H1 (cell line): Measurements from ENCODE around the gene ELMO3. TPM values are rescaled to one million over a fixed set of nuclear protein-coding genes. Genes with fewer than 3 reads are reported as not detected.

Experiments
- CTCF ChIA-PET: fragments of 300-600 bp; sonication (Branson Sonifier 250); formaldehyde crosslinking; loops from one replicate; lab custom pipeline; 2021; ENCODE audit not compliant: partially characterized antibody; lab: Charles Lee
- POLR2A ChIA-PET: fragments of 300-600 bp; sonication (Branson Sonifier 250); formaldehyde crosslinking; loops from one replicate; lab custom pipeline; 2021; ENCODE audit warnings: inconsistent platforms; ENCODE audit not compliant: partially characterized antibody; lab: Charles Lee
- DNase-seq, 2 experiments: peaks; one replicate each; pipeline versions ENCODE4 v3.0.0 to v3.0.0-alpha.2; 2010 to 2022; ENCODE audit warnings: low spot score in 2 of 2, low read depth in 1 of 2, mixed read lengths in 1 of 2
- FAIRE-seq: peaks from 2 replicates; lab custom pipeline; 2011; peaks lifted over from hg19 to GRCh38; lab: Jason Lieb, UNC
- H2AFZ ChIP-seq: 2 replicates; pipeline ENCODE4 v1.8.1; 2012; ENCODE audit warnings: low read length, inconsistent platforms
- H2AK5ac ChIP-seq: 2 replicates; pipeline ENCODE4 v1.6.1; 2013; ENCODE audit warnings: low read depth, low read length
- H2BK120ac ChIP-seq: replicated peaks from 2 replicates; pipeline ENCODE3; 2013; ENCODE audit warnings: low read depth, low read length, inconsistent platforms
- H2BK12ac ChIP-seq: 2 replicates; pipeline ENCODE4 v1.6.1; 2013; ENCODE audit warnings: low read depth, low read length
- H2BK15ac ChIP-seq: 2 replicates; pipeline ENCODE4 v1.6.1; 2013; ENCODE audit warnings: low read length
- H2BK20ac ChIP-seq: 2 replicates; pipeline ENCODE4 v1.6.1; 2013; ENCODE audit warnings: low read length
- H2BK5ac ChIP-seq: 2 replicates; pipeline ENCODE4 v1.6.1; 2013; ENCODE audit warnings: low read depth, low read length
- H3K14ac ChIP-seq: 2 replicates; pipeline ENCODE4 v1.6.1; 2013; ENCODE audit warnings: inconsistent platforms; ENCODE audit not compliant: insufficient read length
- H3K18ac ChIP-seq: 2 replicates; pipeline ENCODE4 v1.6.1; 2013; ENCODE audit warnings: low read length; ENCODE audit errors: extremely low read depth
- H3K23ac ChIP-seq: 2 replicates; pipeline ENCODE4 v1.6.1; 2013; ENCODE audit warnings: inconsistent platforms; ENCODE audit not compliant: insufficient read length
- H3K23me2 ChIP-seq: 2 replicates; pipeline ENCODE4 v1.6.1; 2013; ENCODE audit warnings: low read depth, low read length
- H3K27ac ChIP-seq: 2 replicates; pipeline ENCODE4 v1.6.1; 2011; ENCODE audit warnings: low read depth, low read length, inconsistent platforms
- H3K27me3 ChIP-seq, 4 experiments: replicated peaks in 1 of 4; 1 replicate in 1 of 4; 2 replicates in 3 of 4; pipeline versions ENCODE4 v1.6.1 to v1.8.1; 2011 to 2013; ENCODE audit warnings: low read length in 3 of 4, mild to moderate bottlenecking in 3 of 4, inconsistent platforms in 2 of 4, mixed read lengths in 2 of 4, moderate library complexity in 1 of 4; ENCODE audit not compliant: control insufficient read depth in 3 of 4, insufficient read depth in 3 of 4; ENCODE audit errors: extremely low read depth in 1 of 4
- H3K36me3 ChIP-seq, 4 experiments: 2 replicates each; pipeline versions ENCODE4 v1.6.1 to v1.8.1; 2011 to 2013; ENCODE audit warnings: mild to moderate bottlenecking in 4 of 4, low read length in 3 of 4, moderate library complexity in 2 of 4, control low read depth in 1 of 4, inconsistent platforms in 1 of 4; ENCODE audit not compliant: insufficient read depth in 4 of 4, control insufficient read depth in 2 of 4
- H3K4ac ChIP-seq: replicated peaks from 2 replicates; pipeline ENCODE3; 2013; ENCODE audit warnings: low read length, low read depth, mixed read lengths, inconsistent platforms; ENCODE audit not compliant: insufficient read length
- H3K4me1 ChIP-seq, 4 experiments: replicated peaks in 1 of 4; 1 replicate in 1 of 4; 2 replicates in 3 of 4; pipeline versions ENCODE4 v1.6.1 to v1.8.1; 2011 to 2013; ENCODE audit warnings: low read length in 3 of 4, inconsistent platforms in 2 of 4, mixed read lengths in 1 of 4; ENCODE audit not compliant: insufficient read depth in 4 of 4, control insufficient read depth in 3 of 4
- H3K4me2 ChIP-seq, 2 experiments: 2 replicates each; pipeline versions ENCODE4 v1.6.1 to v1.8.1; 2011 to 2013; ENCODE audit warnings: low read depth in 2 of 2, low read length in 2 of 2, control low read depth in 1 of 2, inconsistent platforms in 1 of 2, mild to moderate bottlenecking in 1 of 2; ENCODE audit not compliant: insufficient read depth in 1 of 2
- H3K4me3 ChIP-seq, 4 experiments: fragments of 200-600, 300-600 bp in 1 of 4; sonication (generic), shearing (Covaris generic), sonication (Bioruptor Twin) in 1 of 4; 2 replicates each; pipeline versions ENCODE4 v1.5.1 to v1.8.1; 2011 to 2016; ENCODE audit warnings: low read length in 4 of 4, low read depth in 3 of 4, control low read depth in 2 of 4, inconsistent platforms in 2 of 4, mild to moderate bottlenecking in 2 of 4, mixed read lengths in 1 of 4, moderate library complexity in 1 of 4; ENCODE audit not compliant: insufficient read depth in 2 of 4; ENCODE audit errors: extremely low read depth in 1 of 4
- H3K56ac ChIP-seq: replicated peaks from 2 replicates; pipeline ENCODE3; 2013; ENCODE audit warnings: low read depth, mild to moderate bottlenecking, mixed read lengths, low read length, inconsistent platforms; ENCODE audit not compliant: insufficient read length
- H3K79me1 ChIP-seq: 2 replicates; pipeline ENCODE4 v1.6.1; 2013; ENCODE audit warnings: low read depth, low read length, control low read depth
- H3K79me2 ChIP-seq, 2 experiments: 2 replicates each; pipeline versions ENCODE4 v1.6.1 to v1.8.1; 2012 to 2013; ENCODE audit warnings: low read length in 2 of 2, mild to moderate bottlenecking in 2 of 2, inconsistent platforms in 1 of 2; ENCODE audit not compliant: insufficient read depth in 2 of 2, control insufficient read depth in 1 of 2
- H3K9ac ChIP-seq, 4 experiments: replicated peaks in 1 of 4; 1 replicate in 1 of 4; 2 replicates in 3 of 4; pipeline versions ENCODE4 v1.6.1 to v1.8.1; 2011 to 2013; ENCODE audit warnings: low read depth in 3 of 4, low read length in 3 of 4, control low read depth in 2 of 4, mild to moderate bottlenecking in 2 of 4, moderate library complexity in 2 of 4, inconsistent platforms in 1 of 4; ENCODE audit errors: extremely low read depth in 1 of 4
- H3K9me3 ChIP-seq, 2 experiments: 2 replicates each; pipeline versions ENCODE4 v1.6.1 to v1.8.1; 2012 to 2013; ENCODE audit warnings: mild to moderate bottlenecking in 2 of 2, moderate library complexity in 2 of 2, control low read depth in 1 of 2, inconsistent platforms in 1 of 2, low read depth in 1 of 2, low read length in 1 of 2, mixed read lengths in 1 of 2; ENCODE audit not compliant: insufficient read depth in 2 of 2
- H4K20me1 ChIP-seq, 2 experiments: replicated peaks in 1 of 2; 2 replicates each; pipeline versions ENCODE3 to v1.8.1; 2011 to 2013; ENCODE audit warnings: inconsistent platforms in 2 of 2, low read length in 2 of 2, mild to moderate bottlenecking in 1 of 2; ENCODE audit not compliant: insufficient read depth in 2 of 2, control insufficient read depth in 1 of 2
- H4K5ac ChIP-seq: 2 replicates; pipeline ENCODE4 v1.6.1; 2013; ENCODE audit warnings: low read length, low read depth, mixed read lengths, inconsistent platforms; ENCODE audit not compliant: insufficient read length
- H4K8ac ChIP-seq: 2 replicates; pipeline ENCODE4 v1.8.0; 2013; ENCODE audit warnings: mild to moderate bottlenecking, moderate library complexity, low read length, inconsistent platforms; ENCODE audit not compliant: insufficient read depth; ENCODE audit errors: extremely low read depth
- H4K91ac ChIP-seq: replicated peaks from 2 replicates; pipeline ENCODE3; 2013; ENCODE audit warnings: low read length, mixed read lengths, inconsistent platforms; ENCODE audit not compliant: insufficient read length
- ASH2L ChIP-seq: fragments of 200-600, 300-600 bp; sonication (generic); IDR thresholded peaks from one replicate; pipeline ENCODE4 v1.7.1; 2017; ENCODE audit warnings: low read length
- EGR1 ChIP-seq: IDR thresholded peaks from 2 replicates; pipeline ENCODE4 v1.6.1; 2011; ENCODE audit warnings: low read depth, low read length, borderline replicate concordance
- HDAC2 ChIP-seq, 2 experiments: fragments of 300-600 bp in 1 of 2; sonication (generic) in 1 of 2; IDR thresholded peaks; 2 replicates each; pipeline ENCODE4 v1.6.1; 2011 to 2012; ENCODE audit warnings: low read depth in 2 of 2, low read length in 2 of 2, mild to moderate bottlenecking in 2 of 2, moderate library complexity in 2 of 2, borderline replicate concordance in 1 of 2, inconsistent platforms in 1 of 2
- JUND ChIP-seq: IDR thresholded peaks from 2 replicates; pipeline ENCODE4 v1.6.1; 2011; ENCODE audit warnings: mild to moderate bottlenecking, improper control_type of control experiment, low read length
- PHF8 ChIP-seq: fragments of 200-600 bp; sonication (generic); conservative IDR thresholded peaks from 2 replicates; pipeline ENCODE4 v1.7.1; 2012; ENCODE audit warnings: low read depth, mild to moderate bottlenecking, inconsistent platforms, low read length, moderate library complexity
- RBBP5 ChIP-seq: IDR thresholded peaks from 2 replicates; pipeline ENCODE4 v1.7.1; 2012; ENCODE audit warnings: low read depth, mild to moderate bottlenecking, inconsistent platforms, low read length, moderate library complexity, borderline replicate concordance
- SRF ChIP-seq: IDR thresholded peaks from 2 replicates; pipeline ENCODE4 v1.6.1; 2011; ENCODE audit warnings: mild to moderate bottlenecking, low read depth, low read length, moderate library complexity
- TCF12 ChIP-seq: IDR thresholded peaks from 2 replicates; pipeline ENCODE4 v1.6.1; 2011; ENCODE audit warnings: low read depth, mild to moderate bottlenecking, low read length
- WGBS, 2 experiments: shearing (Covaris generic) in 1 of 2; methylation state at CpG; one replicate each; pipeline versions ENCODE4 v1.1.6 to v1.1.7; 2013 to 2015; ENCODE audit warnings: low lambda C conversion rate in 2 of 2, mixed read lengths in 2 of 2, inconsistent platforms in 1 of 2, low coverage in 1 of 2, missing lambda C conversion rate in 1 of 2; ENCODE audit not compliant: insufficient replicate concordance in 2 of 2, insufficient coverage in 1 of 2, insufficient read length in 1 of 2; ENCODE audit errors: extremely low coverage in 1 of 2, missing lambda C conversion rate in 1 of 2; 5-methylcytosine and 5-hydroxymethylcytosine counted together
- polyA plus RNA-seq, 7 experiments: library from polyadenylated mRNA; depleted of rRNA in 3 of 7; stranded (reverse) in 5 of 7; unstranded in 2 of 7; fragments of >200 nt in 5 of 7; fragments of 200-250 nt in 2 of 7; gene quantifications; 1 replicate in 5 of 7; 2 replicates in 1 of 7; 4 replicates in 1 of 7; pipeline versions ENCODE4 v1.2.1 to v1.2.3, GENCODE V29; 2011 to 2013; ENCODE audit warnings: missing spikeins in 2 of 7, mixed read lengths in 2 of 7
- total RNA-seq: library from RNA; stranded (reverse); fragmentation: NEBNext Ultra II Directional; extraction: Animal tissue kit (Norgen Biotek cat#: 25700); gene quantifications from 2 replicates; pipeline ENCODE4 v1.2.1, GENCODE V29; 2021
- TF ChIP-seq, protein P1 (sequence below): IDR thresholded peaks from 2 replicates; pipeline ENCODE4 v1.6.1; 2012; ENCODE audit warnings: inconsistent platforms

ELMO3 gene
- total and polyA plus RNA-seq, 2 of the 8 experiments (the other 6 are each of a cell fraction or from before 2014, with no cell fraction given), result 9.6 to 10.9 TPM

DNA sequence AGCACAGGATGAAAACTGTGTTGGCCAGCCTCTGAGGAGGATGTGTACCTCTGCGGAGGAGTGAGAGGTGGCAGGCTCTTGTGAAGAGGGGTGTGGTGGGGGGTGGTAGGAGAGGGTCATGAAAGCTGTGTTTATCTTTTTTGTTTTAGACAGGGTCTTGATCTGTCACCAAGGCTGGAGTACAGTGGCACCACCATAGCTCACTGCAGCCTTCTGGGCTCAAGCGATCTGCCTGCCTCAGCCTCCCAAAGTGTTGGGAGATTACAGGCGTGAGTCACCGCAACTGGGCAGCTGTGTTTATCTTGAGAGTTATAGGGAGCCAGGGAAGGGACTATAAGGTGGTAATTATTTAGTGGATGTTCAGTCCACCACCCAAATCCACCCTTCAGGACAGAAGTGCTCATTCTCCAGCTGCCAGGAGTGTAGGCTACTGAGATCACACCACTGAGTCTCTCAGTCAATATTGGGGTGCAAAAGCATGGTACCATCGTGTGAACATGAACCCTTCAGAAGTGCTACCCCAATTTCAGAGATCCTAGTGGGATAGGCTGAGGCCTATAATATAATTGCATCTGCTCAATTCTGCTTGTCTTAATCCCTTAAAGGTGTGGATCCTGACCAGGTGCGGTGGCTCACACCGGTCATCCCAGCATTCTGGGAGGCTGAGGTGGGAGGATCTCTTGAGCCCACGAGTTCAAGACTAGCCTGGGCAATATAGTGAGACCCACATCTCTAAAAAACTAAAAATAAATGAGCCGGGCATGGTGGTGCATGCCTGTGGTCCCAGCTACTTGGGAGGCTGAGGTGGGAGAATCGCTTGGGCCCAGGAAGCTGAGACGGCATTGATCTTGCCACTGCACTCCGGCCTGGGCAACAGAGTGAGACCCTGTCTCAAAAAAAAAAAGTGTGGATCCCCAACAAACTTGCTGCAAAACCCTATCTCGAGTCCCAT lies 8.2 kb upstream of the ELMO3 start:
- Histone ChIP-seq H4K8ac (peak overlapping the region; percentile 12; the same call in 1 of the 2 replicates), H4K20me1 (peaks cover 4 to 21% of the 10 kb centered on the region in 2 experiments), H2BK12ac (peak overlapping the region; percentile 70; the same call in 1 of the 2 replicates), H3K23ac (no peak overlapping the region), H3K27me3 (peaks cover 0 to 14% (median 7%) of the 10 kb centered on the region in 4 experiments; a peak in 5 of 7 replicates), H3K4me1 (peaks cover 0 to 14% (median 2%) of the 10 kb centered on the region in 4 experiments; a peak in 4 of 7 replicates)
- CTCF ChIA-PET, result interaction anchor here (1.2 to 9.3 kb wide), 4 partner anchors 9 to 230 kb away, joined by 3 to 151 read pairs (median 42); partner anchors contain the start of genes CES3, ELMO3 and NOL3
- TF ChIP-seq EGR1 (no peak), RBBP5 (no peak), JUND (no peak), PHF8 (no peak), ASH2L (no peak), TCF12 (no peak), HDAC2 (IDR thresholded peaks at IDR 0.05; ENCODE audit: borderline replicate concordance in 1 of 2, low read depth in 2 of 2, low read length in 2 of 2) (no peak), SRF (no peak)
- TF ChIP-seq, protein P1, sequence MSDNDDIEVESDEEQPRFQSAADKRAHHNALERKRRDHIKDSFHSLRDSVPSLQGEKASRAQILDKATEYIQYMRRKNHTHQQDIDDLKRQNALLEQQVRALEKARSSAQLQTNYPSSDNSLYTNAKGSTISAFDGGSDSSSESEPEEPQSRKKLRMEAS, result no peak
- TF ChIP-seq, all 59 proteins: peak for 0
- Histone ChIP-seq H3K27ac (no peak overlapping the region), H2BK20ac (0 out of 2 replicates have a peak overlapping the region, but pooled peaks have one; percentile 61), H2BK120ac (no peak overlapping the region), H2BK5ac (no peak overlapping the region), H3K4me3 (no peak overlapping the region), H4K91ac (no peak overlapping the region), H3K9me3 (no peaks in the 10 kb centered on the region), H3K4ac (no peak overlapping the region), H3K14ac (no peak overlapping the region), H3K18ac (no peak overlapping the region), H3K4me2 (peak overlapping the region in 1 of 2 experiments; percentile 93; a peak in 1 of 4 replicates), H3K56ac (no peak overlapping the region), H2AK5ac (no peak overlapping the region), H3K9ac (no peak overlapping the region), H2BK15ac (0 out of 2 replicates have a peak overlapping the region, but pooled peaks have one; percentile 12), H2AFZ (no peak overlapping the region), H4K5ac (no peak overlapping the region), H3K23me2 (peaks cover 7% of the 10 kb centered on the region), H3K79me2 (peaks cover 8 to 17% of the 10 kb centered on the region in 2 experiments), H3K79me1 (peaks cover 10% of the 10 kb centered on the region), H3K36me3 (peaks cover 6 to 21% (median 14%) of the 10 kb centered on the region in 4 experiments; a peak in 6 of 8 replicates)
- FAIRE-seq, result no peak
- 91% methylated on average over 13 of the region's 13 CpGs; no CpG with 5 or more reads in 1 of the 2 experiments for WGBS, 2 experiments
- no peak for DNase-seq
- POLR2A ChIA-PET, result interaction anchor here (0.7 to 1.3 kb wide), 4 partner anchors 7 to 54 kb away, joined by 3 to 4 read pairs (median 3); partner anchors contain the start of gene ELMO3
